Lower leg skin (tissue), 3 donors: ENCODE data around the gene SMAGP.

Experiments used
- CTCF ChIP-seq, 3 donors: fragments of 450-650 bp; IDR thresholded peaks; one replicate each; pipeline ENCODE4 v1.5.1; 2016; ENCODE audit warnings: antibody characterized with exemption in 3 of 3, mild to moderate bottlenecking in 3 of 3, moderate library complexity in 2 of 3
- POLR2A ChIP-seq, 2 donors: fragments of 450-650 bp; IDR thresholded peaks; one replicate each; pipeline ENCODE4 v1.6.1; 2016 to 2017; ENCODE audit warnings: antibody characterized with exemption in 2 of 2, mild to moderate bottlenecking in 1 of 2, moderate library complexity in 1 of 2

- TF ChIP-seq CTCF (IDR thresholded peaks at IDR 0.05): no peak
- TF ChIP-seq POLR2A (IDR thresholded peaks at IDR 0.05): no peak
Measured at GRCh38 chr12:51227962-51228361, 42.3 kb downstream of the SMAGP start.
